CD4-positive, alpha-beta T cell treated with Interleukin-15 for 4 hours (primary cell): Measurements from ENCODE around the gene STX1B.
"Not testable (repeated sequence)": the region's sequence is repeated elsewhere in the genome, so short reads cannot be mapped to it uniquely, and the experiment has no call there.

ENCODE experiments used
- DNase-seq: peaks from one replicate; pipeline ENCODE4 v3.0.0-alpha.2; 2020; ENCODE audit warnings: low spot score

Gene STX1B

GRCh38 chr16:31013292-31013691 is 2.9 kb upstream of the STX1B start:
- not testable (repeated sequence) for DNase-seq

DNA sequence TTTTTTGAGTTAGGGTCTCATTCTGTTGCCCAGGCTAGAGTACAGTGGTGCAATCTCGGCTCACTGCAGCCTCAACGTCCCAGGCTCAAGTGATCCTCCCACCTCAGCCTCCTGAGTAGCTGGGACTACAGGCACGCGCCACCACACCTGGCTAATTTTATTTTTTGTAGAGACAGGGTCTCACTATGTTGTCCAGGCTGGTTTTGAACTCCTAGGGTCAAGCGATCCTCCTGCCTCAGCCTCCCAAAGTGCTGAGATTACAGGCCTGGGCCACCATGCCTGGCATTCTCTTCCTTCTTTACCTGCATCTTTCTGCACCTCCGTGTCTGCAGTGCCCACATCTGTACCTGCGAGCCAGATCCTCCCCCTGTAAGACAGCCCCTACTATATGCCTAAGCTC is 1.4 kb upstream of the STX1B start:
- DNase-seq, result not testable (repeated sequence)

- no peak for DNase-seq
Measured at GRCh38 chr16:31009894-31010584, 399 bp downstream of the STX1B start.

DNA sequence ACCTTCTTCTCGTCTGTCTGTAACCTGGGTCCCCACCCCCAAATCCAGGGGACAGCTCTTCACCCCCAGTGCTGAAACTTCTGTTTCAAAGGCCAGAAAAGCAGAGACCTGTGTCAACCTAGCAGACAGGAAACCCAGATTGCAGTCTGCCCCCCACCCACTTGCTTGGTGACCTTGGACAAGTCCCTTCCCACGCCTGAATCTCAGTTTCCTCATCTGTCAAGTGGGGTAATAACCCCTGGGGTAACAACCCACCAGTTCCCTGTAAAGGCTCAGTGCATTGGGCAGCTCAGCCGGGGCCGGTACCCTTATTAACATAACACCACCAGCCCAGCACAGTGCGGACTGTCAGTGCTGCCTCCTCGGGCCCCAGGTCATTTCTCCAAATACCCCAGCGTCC is 1.3 kb downstream of the STX1B start:
- DNase-seq, result no peak

DNA sequence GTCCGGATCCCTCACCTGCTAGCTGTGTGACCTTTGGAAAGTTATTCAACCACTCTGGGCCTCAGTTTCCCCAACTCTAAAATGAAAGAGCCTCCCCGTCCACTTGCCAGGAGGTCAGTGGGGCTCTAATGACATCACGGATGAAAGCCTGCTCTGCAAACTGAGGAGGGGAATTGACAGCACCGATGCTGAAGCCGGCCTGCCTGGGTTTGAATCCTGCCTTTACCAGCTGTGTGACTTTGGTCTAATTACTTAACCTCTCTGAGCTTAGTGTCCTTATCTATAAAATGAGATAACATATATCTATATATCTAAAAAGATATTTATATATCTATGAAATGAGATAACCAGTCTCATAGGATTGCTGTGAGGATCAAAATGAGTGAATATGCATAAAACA is 1.9 kb downstream of the STX1B start:
- DNase-seq, result no peak

GRCh38 chr16:31008149-31008548 is 2.3 kb downstream of the STX1B start:
- no peak for DNase-seq

DNA sequence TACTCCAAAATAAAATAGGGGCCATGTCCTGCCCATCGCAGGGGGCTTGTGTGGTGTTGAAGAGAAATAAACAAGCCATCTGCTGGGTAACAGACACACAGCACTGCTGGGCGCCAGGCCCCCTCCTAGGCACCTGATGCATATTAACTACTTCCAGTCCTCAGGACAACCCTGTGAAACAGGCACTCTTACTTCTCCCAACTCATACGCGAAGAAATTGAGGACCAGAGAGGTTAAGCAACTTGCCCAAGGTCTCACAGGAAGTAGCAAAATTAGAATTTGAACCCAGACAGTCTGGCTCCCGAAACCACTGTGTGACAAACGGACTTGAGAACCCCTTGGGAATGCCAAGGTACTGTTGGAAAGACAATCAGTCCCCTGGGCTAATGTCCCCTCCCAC is 2.8 kb downstream of the STX1B start:
- no peak for DNase-seq

DNA sequence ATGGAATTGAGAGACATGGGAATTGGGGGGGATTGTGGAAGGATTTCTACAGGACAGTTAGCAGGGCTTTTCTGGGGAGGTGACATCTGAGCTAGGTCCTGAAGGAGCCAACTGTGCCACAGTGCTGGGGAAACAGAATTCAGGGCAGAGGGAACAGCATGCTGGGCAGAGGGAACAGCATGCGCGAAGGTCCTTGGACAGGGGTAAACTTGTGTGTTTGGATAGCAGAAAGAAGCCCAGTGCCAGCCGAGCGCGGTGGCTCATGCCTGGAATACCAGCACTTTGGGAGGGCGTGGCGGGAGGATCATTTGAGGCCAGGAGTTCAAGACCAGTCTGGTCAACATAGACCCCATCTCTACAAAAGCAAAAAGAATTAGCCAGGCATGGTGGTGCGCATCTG is 3.8 kb downstream of the STX1B start:
- DNase-seq, result no peak

DNA sequence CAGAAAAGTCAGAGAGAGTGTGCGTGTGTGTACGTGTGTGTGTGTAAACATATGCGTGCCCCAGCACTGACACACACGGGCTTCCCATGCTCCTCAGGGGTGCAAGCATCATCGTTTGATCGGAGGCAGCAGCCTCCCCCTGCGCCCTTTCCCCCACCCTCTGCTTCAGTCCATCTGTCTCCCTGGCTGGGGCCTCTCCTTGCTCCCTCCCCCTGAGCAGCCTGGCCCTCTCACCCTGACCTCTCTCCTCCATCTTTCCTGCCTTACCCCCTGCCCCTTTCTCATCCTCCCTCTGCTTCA is 4.4 kb downstream of the STX1B start:
- DNase-seq, result no peak

- no peak for DNase-seq
Measured at GRCh38 chr16:31005350-31006085, 4.9 kb downstream of the STX1B start.

GRCh38 chr16:31004658-31005057 is 5.8 kb downstream of the STX1B start:
- no peak for DNase-seq

DNA sequence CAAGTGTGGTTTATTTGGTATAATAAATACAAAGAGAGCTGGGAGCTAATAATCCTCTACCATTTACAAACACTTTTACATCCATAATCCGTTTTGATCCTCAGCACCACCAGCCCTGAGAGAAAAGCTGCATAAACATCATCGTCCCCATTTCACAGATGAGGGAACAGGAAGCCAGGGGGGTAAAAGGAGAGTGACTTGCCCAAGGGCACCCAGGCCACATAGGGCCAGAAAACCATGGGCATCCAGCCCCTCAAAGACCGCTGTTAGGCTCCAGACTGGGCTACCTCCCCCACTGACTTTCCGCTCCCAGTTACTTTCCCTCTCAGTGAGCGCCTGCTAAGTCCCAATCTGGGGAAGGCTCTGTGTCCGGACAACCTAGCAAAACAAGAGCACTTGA is 6.7 kb downstream of the STX1B start:
- DNase-seq, result no peak

DNA sequence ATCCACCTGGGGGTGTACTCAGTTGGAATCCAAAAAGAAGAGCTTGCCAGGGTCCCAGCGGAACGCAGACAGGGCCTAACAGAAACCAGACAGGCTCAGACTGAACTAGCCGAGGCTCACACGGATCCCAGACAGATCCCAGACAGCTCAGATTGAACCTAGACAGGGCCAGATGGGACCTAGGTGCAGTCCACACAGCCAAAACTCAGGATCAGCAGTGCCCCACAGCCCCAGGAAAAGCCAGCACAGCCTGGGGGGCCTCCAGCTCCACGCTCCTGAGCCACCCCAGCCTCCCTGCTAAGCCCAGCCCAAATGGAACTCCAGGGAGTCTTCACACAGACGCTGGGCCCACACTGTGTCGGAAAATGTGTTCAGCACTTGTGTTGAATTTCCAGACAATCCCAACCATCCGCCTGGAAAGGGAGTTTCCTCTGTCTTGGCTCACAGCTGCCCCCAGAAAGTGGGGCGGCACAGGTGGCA is 7.5 kb downstream of the STX1B start:
- no peak for DNase-seq

GRCh38 chr16:31002250-31002700 is 8.2 kb downstream of the STX1B start:
- no peak for DNase-seq

DNA sequence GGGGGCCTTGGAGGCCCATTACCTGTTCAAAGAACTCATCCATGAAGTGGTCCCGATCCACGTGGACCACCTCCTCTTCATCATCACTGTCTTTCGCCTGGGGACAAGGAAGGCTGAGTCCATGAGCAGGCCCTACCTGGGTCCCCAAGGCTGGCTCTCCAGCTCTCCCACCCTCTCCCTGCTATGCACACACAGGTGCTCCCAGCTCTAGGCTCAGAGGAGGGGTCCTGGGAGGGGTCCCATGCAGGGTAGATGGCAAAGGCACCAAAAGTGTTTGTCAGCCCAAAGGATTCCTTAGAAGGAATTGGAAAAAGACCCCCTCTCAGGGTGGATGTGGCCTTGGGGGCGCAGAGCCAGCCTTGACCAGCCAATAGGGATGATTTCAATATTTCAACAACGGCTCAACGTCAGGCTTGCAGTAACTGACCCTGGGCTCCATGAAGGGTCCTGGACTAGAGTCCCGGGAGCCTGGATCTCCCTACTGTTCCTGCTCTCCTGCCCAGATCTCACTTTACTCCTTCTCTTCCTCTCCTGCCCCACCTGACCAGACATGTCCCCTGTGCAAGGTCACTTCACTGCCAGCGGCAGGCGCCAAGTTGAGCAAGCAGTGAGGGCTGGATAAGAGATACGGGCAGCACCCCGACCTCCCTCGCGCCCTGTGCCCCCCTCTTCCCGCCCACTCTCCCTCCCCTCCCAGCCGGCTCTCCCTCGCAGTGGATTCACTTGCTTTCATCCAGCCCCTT is 8.8 kb downstream of the STX1B start:
- no peak for DNase-seq

DNA sequence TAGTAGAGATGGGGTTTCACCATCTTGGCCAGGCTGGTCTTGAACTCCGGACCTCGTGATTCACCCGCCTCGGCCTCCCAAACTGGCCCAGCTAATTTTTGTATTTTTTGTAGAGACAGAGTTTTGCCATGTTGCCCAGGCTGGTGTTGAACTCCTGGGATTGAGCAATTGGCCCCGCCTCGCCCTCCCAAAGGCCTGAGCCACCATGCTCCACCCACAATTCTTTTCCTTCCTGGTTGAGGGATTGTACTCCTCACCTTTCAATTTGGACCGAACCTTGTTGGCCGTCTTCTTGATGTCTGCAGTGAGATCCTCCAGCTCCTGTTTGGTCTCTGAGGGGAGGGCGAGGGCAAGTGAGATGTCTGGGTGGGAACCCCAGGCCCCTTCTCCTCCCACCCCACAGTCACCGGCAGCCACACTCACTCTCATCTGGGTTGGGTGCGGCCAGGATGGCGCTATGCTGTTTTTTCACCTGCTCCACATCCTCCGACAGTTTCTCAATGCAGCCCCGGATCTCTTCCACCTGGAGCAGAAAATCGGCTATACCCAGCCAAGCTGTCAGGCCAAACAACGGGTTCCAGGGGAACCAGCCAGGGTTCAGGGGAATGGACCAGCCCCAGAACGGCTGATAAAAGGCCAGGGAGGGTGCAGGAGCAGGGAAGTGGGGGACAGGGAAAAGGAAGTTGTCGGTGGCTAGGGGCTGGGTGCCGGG is 9.6 kb downstream of the STX1B start:
- DNase-seq, result no peak

GRCh38 chr16:30998852-30999761 is 11.3 kb downstream of the STX1B start:
- no peak for DNase-seq

DNA sequence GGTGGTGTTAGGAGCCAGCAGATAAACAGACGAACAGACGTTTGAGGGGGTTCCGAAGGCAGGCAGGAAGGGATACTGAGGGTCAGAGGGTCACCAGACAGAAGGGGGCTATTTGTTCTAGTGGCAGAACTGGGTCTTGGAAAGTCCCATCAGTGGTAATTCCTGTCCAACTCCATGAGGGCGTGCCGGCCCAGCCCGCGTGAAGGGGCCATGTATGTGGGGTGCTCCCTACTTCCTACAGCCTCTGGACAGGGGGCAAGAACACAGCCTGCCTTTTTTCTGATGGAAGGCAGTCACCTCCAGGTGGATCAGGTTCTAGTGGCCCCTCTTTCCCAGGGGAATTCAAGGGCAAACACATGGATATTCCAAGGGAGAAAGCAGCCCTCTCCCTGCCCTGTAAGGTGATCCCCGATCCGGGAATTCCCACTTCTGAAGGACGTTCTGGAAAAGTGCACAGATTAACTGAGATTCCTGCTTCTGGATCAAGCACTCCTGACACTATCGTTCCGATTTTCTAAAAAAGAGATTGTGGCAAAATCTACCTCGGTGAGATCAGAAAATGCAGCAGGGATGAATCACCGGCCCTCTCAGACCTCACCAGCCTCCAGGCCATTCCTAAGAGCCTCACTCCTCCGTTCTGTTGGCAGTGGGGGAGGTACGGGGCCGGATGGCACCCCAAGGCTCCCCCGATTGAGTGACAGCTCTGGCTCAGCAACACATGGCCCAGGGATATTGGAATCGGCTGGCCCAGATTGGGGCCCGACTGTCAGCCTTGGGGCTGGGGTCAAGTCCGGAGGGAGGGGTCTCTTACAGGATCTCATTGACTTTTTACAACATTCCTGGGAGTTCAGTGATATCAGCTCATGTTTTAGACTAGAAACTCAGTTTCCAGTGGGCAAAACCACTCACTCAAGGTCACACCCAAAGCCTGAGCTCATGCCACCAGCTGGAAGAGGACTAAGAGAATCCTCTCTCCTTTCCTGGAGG is 12.4 kb downstream of the STX1B start:
- no peak for DNase-seq

DNA sequence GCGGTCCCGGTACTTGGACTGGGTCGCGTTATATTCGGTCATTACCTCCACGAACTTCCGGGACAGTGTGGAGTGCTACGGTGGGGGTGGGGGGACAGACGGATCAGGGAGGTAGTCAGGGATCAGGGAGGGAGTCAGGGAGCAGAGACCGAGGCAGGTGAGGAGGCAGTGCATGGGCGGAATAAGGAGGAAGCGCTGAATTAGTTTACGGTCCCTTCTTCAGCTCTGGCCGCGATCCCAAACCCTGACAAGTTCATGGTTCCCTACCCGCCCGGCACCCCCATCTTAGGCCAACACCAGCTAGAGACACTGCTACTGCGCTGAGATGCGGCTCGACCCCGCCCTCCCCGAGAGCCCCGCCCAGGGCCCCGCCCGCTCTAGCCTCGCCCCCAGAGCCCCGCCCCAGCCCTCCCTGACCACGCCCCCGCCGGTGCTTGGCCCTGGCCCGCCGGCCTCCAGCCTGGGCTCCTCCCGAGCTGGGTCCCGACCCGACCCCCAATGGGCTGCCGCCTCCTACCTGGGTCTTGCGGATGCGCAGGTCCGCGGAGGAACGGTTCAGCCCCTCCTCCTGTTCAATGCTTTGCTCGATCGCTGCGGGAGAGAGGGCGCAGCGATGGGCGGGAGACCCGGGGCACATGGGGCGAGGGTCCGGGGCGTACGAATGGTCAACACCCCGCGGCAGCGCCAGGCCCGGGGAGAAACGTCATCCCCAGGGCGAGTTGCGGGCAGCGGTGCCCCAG is 13.3 kb downstream of the STX1B start:
- peak; percentile 77 for DNase-seq
